GM12878 (cell line): ENCODE data around the gene TOGARAM1. TPM values are rescaled to one million over a fixed set of nuclear protein-coding genes. Genes with fewer than 3 reads are reported as not detected.

Experiments
- ATAC-seq: fragments of 200-7000 bp; cut with Tn5 transposase; 3 replicates; pipeline ENCODE4 v1.9.1; 2020; ENCODE audit warnings: mild to moderate bottlenecking, moderate library complexity
- BruUV-seq: library from RNA; stranded (reverse); fragments of 400-500 nt; replicated peaks from 2 replicates; lab custom pipeline; 2021; lab: Mats Ljungman, UMichigan
- CTCF ChIA-PET: fragments of 300-600 bp; sonication (Branson Sonifier 250); formaldehyde crosslinking; extraction: SDS; loops from one replicate; lab custom pipeline; 2021; ENCODE audit warnings: inconsistent platforms; lab: Yijun Ruan, JAX
- POLR2A ChIA-PET: fragments of 350-600 bp; formaldehyde crosslinking; extraction: SDS; loops from one replicate; lab custom pipeline; 2021; ENCODE audit warnings: inconsistent platforms; lab: Charles Lee
- RAD21 ChIA-PET: fragments of 300-600 bp; sonication (Branson Sonifier 250); formaldehyde crosslinking; loops from one replicate; lab custom pipeline; 2023; ENCODE audit warnings: antibody characterized with exemption; ENCODE audit not compliant: unreplicated experiment; lab: Charles Lee
- SMC1A ChIA-PET: fragments of 300-600 bp; sonication (Branson Sonifier 250); formaldehyde crosslinking; loops from one replicate; lab custom pipeline; 2023; ENCODE audit not compliant: unreplicated experiment, uncharacterized antibody; lab: Charles Lee
- DNase-seq: peaks from one replicate; pipeline ENCODE4 v3.0.0-alpha.2; 2011; ENCODE audit warnings: low read depth, low spot score
- FAIRE-seq: peaks from 3 replicates; lab custom pipeline; 2011; peaks lifted over from hg19 to GRCh38; lab: Jason Lieb, UNC
- H2AFZ ChIP-seq: 2 replicates; pipeline ENCODE4 v1.6.0; 2011; ENCODE audit warnings: low read depth, low read length, control low read depth; ENCODE audit not compliant: control insufficient read depth
- H3K27ac ChIP-seq: 2 replicates; pipeline ENCODE4 v1.5.1; 2011; ENCODE audit warnings: control low read depth; ENCODE audit not compliant: control insufficient read depth, insufficient read depth
- H3K27me3 ChIP-seq, 2 experiments: replicated peaks in 1 of 2; 2 replicates each; pipeline versions ENCODE4 v1.6.0 to v1.6.1; 2011; ENCODE audit warnings: low read length in 1 of 2; ENCODE audit not compliant: control insufficient read depth in 2 of 2, insufficient read depth in 2 of 2
- H3K36me3 ChIP-seq, 2 experiments: 2 replicates each; pipeline ENCODE4 v1.5.1; 2011; ENCODE audit warnings: low read length in 1 of 2; ENCODE audit not compliant: control insufficient read depth in 2 of 2, insufficient read depth in 2 of 2
- H3K4me1 ChIP-seq: 2 replicates; pipeline ENCODE4 v1.6.1; 2011; ENCODE audit warnings: mild to moderate bottlenecking, low read length, moderate library complexity, mixed read lengths; ENCODE audit not compliant: control insufficient read depth, insufficient read depth
- H3K4me2 ChIP-seq: 2 replicates; pipeline ENCODE4 v1.6.0; 2011; ENCODE audit warnings: control low read depth; ENCODE audit not compliant: control insufficient read depth, insufficient read depth
- H3K4me3 ChIP-seq: fragments of 200-600 bp; sonication (generic); 2 replicates; pipeline ENCODE4 v1.5.1; 2016
- H3K79me2 ChIP-seq: 2 replicates; pipeline ENCODE4 v1.6.0; 2011; ENCODE audit warnings: low read length; ENCODE audit not compliant: control insufficient read depth, insufficient read depth
- H3K9ac ChIP-seq: 2 replicates; pipeline ENCODE4 v1.8.0; 2011; ENCODE audit warnings: low read length, control low read depth, mixed read lengths; ENCODE audit not compliant: control insufficient read depth, insufficient read depth
- H3K9me3 ChIP-seq: replicated peaks from 3 replicates; pipeline ENCODE4 v1.5.1; 2011; ENCODE audit warnings: mild to moderate bottlenecking, low read length; ENCODE audit not compliant: control insufficient read depth, insufficient read depth
- H4K20me1 ChIP-seq: 2 replicates; pipeline ENCODE4 v1.6.0; 2011; ENCODE audit not compliant: control insufficient read depth, insufficient read depth
- ATF2 ChIP-seq: IDR thresholded peaks from 2 replicates; pipeline ENCODE4 v1.6.1; 2012; ENCODE audit warnings: low read length, inconsistent platforms
- CEBPZ ChIP-seq: fragments of 150-350 bp; IDR thresholded peaks from 2 replicates; pipeline ENCODE4 v1.6.1; 2016; ENCODE audit warnings: low read depth, low read length
- CREB1 ChIP-seq: IDR thresholded peaks from 2 replicates; pipeline ENCODE4 v1.6.1; 2012; ENCODE audit warnings: low read depth, mild to moderate bottlenecking, inconsistent platforms
- GABPA ChIP-seq: IDR thresholded peaks from 2 replicates; pipeline ENCODE4 v1.6.1; 2014; ENCODE audit warnings: antibody characterized with exemption, low read depth, mild to moderate bottlenecking, inconsistent platforms
- IKZF2 ChIP-seq, 2 experiments: fragments of 450-650 bp; IDR thresholded peaks; 2 replicates each; pipeline ENCODE4 v1.6.1; 2017; ENCODE audit warnings: mild to moderate bottlenecking in 2 of 2, moderate library complexity in 2 of 2
- MAX ChIP-seq: IDR thresholded peaks from 2 replicates; pipeline ENCODE4 v1.6.1; 2012; ENCODE audit warnings: low read depth, low read length, improper control_type of control experiment
- MEF2B ChIP-seq: fragments of 450-650 bp; IDR thresholded peaks from 2 replicates; pipeline ENCODE4 v1.6.1; 2018; ENCODE audit warnings: mild to moderate bottlenecking, moderate library complexity; ENCODE audit not compliant: partially characterized antibody, poor library complexity, severe bottlenecking
- MYB ChIP-seq: fragments of 150-350 bp; IDR thresholded peaks from 2 replicates; pipeline ENCODE4 v1.6.1; 2014; ENCODE audit warnings: mild to moderate bottlenecking, low read depth, low read length, borderline replicate concordance
- POLR2AphosphoS5 ChIP-seq: IDR thresholded peaks from 2 replicates; pipeline ENCODE4 v1.6.1; 2011; ENCODE audit warnings: mild to moderate bottlenecking, low read length, inconsistent platforms
- SIN3A ChIP-seq: IDR thresholded peaks from 2 replicates; pipeline ENCODE4 v1.6.1; 2012; ENCODE audit warnings: low read depth, low read length, improper control_type of control experiment
- SMAD1 ChIP-seq: fragments of 450-650 bp; IDR thresholded peaks from 2 replicates; pipeline ENCODE4 v1.6.1; 2018; ENCODE audit warnings: mild to moderate bottlenecking, low read depth; ENCODE audit not compliant: partially characterized antibody
- SMARCA5 ChIP-seq: fragments of 450-650 bp; IDR thresholded peaks from 2 replicates; pipeline ENCODE4 v1.6.1; 2017; ENCODE audit warnings: mild to moderate bottlenecking
- STAT3 ChIP-seq: IDR thresholded peaks from 2 replicates; pipeline ENCODE4 v1.6.1; 2011; ENCODE audit warnings: low read depth, low read length, improper control_type of control experiment
- TCF12 ChIP-seq: IDR thresholded peaks from 2 replicates; pipeline ENCODE4 v1.6.1; 2011; ENCODE audit warnings: low read depth, mild to moderate bottlenecking, low read length
- ZBTB11 ChIP-seq: fragments of 450-650 bp; formaldehyde crosslinking; IDR thresholded peaks from 2 replicates; pipeline ENCODE4 v1.5.0; 2022; ENCODE audit warnings: mild to moderate bottlenecking, missing genetic modification characterization
- ZNF217 ChIP-seq: fragments of 450-650 bp; IDR thresholded peaks from 2 replicates; pipeline ENCODE4 v1.6.1; 2017; ENCODE audit warnings: antibody characterized with exemption, mild to moderate bottlenecking
- ZNF622 ChIP-seq: fragments of 450-650 bp; IDR thresholded peaks from 2 replicates; pipeline ENCODE4 v1.6.1; 2017; ENCODE audit warnings: mild to moderate bottlenecking, inconsistent platforms
- ZZZ3 ChIP-seq: IDR thresholded peaks from 2 replicates; pipeline ENCODE4 v1.6.1; 2011; ENCODE audit warnings: low read depth; ENCODE audit not compliant: control insufficient read depth, insufficient read length
- WGBS: methylation state at CpG from one replicate; pipeline ENCODE4 v1.1.6; 2016; ENCODE audit warnings: low lambda C conversion rate; ENCODE audit not compliant: insufficient replicate concordance, insufficient coverage; ENCODE audit errors: missing lambda C conversion rate; 5-methylcytosine and 5-hydroxymethylcytosine counted together
- in situ Hi-C: fragments of 300-500 bp; cut with MboI; formaldehyde crosslinking; loops from 9 replicates; pipeline ENCODE4 v1.14.3; 2018; ENCODE audit warnings: mixed read lengths
- intact Hi-C: fragments of 100-400 bp; cut with micrococcal nuclease; formaldehyde crosslinking; loops from one replicate; pipeline ENCODE4 v1.14.2; 2022; ENCODE audit not compliant: unreplicated experiment
- polyA plus RNA-seq, 11 experiments: library from polyadenylated mRNA; depleted of rRNA in 4 of 11; unstranded in 6 of 11; stranded (reverse) in 5 of 11; fragments of >200 nt; fragmentation: Nextera tagmentation in 4 of 11; fragmentation: Illumina TruSeq in 1 of 11; extraction: Ambion mirVana in 4 of 11; extraction: Trizol in 1 of 11; gene quantifications; 1 replicate in 1 of 11; 2 replicates in 10 of 11; pipeline versions ENCODE4 v1.2.1 to v1.2.3, GENCODE V29; 2011 to 2016; ENCODE audit warnings: inconsistent platforms in 2 of 11, missing spikeins in 2 of 11, low read depth in 1 of 11
- total RNA-seq, 4 experiments: library from RNA; depleted of rRNA in 3 of 4; stranded (reverse); fragments of >200 nt in 3 of 4; fragmentation: Illumina TruSeq in 1 of 4; extraction: Trizol in 1 of 4; gene quantifications; 2 replicates each; pipeline versions ENCODE4 v1.2.1 to v1.2.3, GENCODE V29; 2013 to 2021

TOGARAM1 gene
- total and polyA plus RNA-seq, 10 of the 15 experiments (the other 5 are each of a cell fraction or from before 2014, with no cell fraction given), result 2.1 to 14.4 (median 7.2) TPM

GRCh38 chr14:45041641-45042040, 79.7 kb downstream of the TOGARAM1 start:
- ChIA-PET CTCF (no interaction called here), RAD21 (no interaction called here), SMC1A (interaction anchor here (0.8 kb wide), 1 partner anchor 16 kb away, joined by 3 read pairs; no protein-coding TSS in a partner anchor), POLR2A (no interaction called here)
- ATAC-seq (no peak), FAIRE-seq (no peak), DNase-seq (no peak)
- Histone ChIP-seq H4K20me1 (no peaks in the 10 kb centered on the region), H2AFZ (no peak overlapping the region), H3K9ac (no peak overlapping the region), H3K36me3 (peaks cover 3 to 11% of the 10 kb centered on the region in 2 experiments; a peak in 2 of 4 replicates), H3K4me3 (no peak overlapping the region), H3K27me3 (no peaks in the 10 kb centered on the region), H3K79me2 (no peaks in the 10 kb centered on the region), H3K4me2 (no peak overlapping the region), H3K27ac (no peak overlapping the region), H3K4me1 (no peaks in the 10 kb centered on the region), H3K9me3 (peaks cover 5% of the 10 kb centered on the region; the same call in 1 of the 3 replicates)
- WGBS, result 91% methylated on average over 5 of the region's 5 CpGs
- BruUV-seq, result no TSS peak
- in situ Hi-C loops, result no loop called here
- intact Hi-C loops, result no loop called here
- no peak for TF ChIP-seq MEF2B
- TF ChIP-seq CEBPZ, result no peak
- no peak for TF ChIP-seq STAT3
- no peak for TF ChIP-seq GABPA
- no peak for TF ChIP-seq MYB
- TF ChIP-seq ZNF217, result no peak
- TF ChIP-seq ZZZ3, result no peak
- no peak for TF ChIP-seq ZNF622
- no peak for TF ChIP-seq TCF12
- TF ChIP-seq MAX, result no peak
- TF ChIP-seq SIN3A, result no peak
- no peak for TF ChIP-seq ZBTB11 (CRISPR knock-in tag)
- TF ChIP-seq IKZF2 (IDR thresholded peaks at IDR 0.05), result no peak
- no peak for TF ChIP-seq SMAD1
- TF ChIP-seq SMARCA5, result no peak
- no peak for TF ChIP-seq ATF2
- TF ChIP-seq CREB1, result no peak
- TF ChIP-seq POLR2AphosphoS5, result no peak
